ENCODE measurements around the gene DIO3. TPM values are rescaled to one million over a fixed set of nuclear protein-coding genes. Genes with fewer than 3 reads are reported as not detected.

DIO3 gene
- total and polyA plus RNA-seq, 4 donors, result 0.91 to 7.1 (median 1.4) TPM

- Histone ChIP-seq H3K9me3 (ENCODE audit: control insufficient read depth in 4 of 4, insufficient read depth in 3 of 4, low read length in 3 of 4) (peaks cover 0 to 5% (median 0%) of the 10 kb centered on the region in 4 donors), H3K4me3 (no peak overlapping the region), H3K4me1 (ENCODE audit: control insufficient read depth in 5 of 5, insufficient read depth in 5 of 5, low read length in 5 of 5) (peaks cover 0 to under 1% (median 0%) of the 10 kb centered on the region in 5 donors), H3K9ac (ENCODE audit: insufficient read depth in 1 of 2, low read length in 2 of 2) (no peak overlapping the region), H3K27me3 (ENCODE audit: control insufficient read depth in 3 of 3, insufficient read depth in 3 of 3, low read length in 2 of 3) (no peaks in the 10 kb centered on the region), H3K36me3 (ENCODE audit: control insufficient read depth in 4 of 4, insufficient read depth in 4 of 4, low read length in 4 of 4) (no peaks in the 10 kb centered on the region), H3K27ac (ENCODE audit: low read depth in 1 of 2, low read length in 1 of 2) (no peak overlapping the region)
- no peak for DNase-seq
- WGBS, 2 donors, result 92% methylated on average over 35 of the region's 35 CpGs
- no peak for TF ChIP-seq CTCF (IDR thresholded peaks at IDR 0.05; ENCODE audit: control extremely low read depth, extremely low read depth)
- no peak for ATAC-seq (ENCODE audit: insufficient read depth, low FRiP score)
These were observed 40.5 kb downstream of the DIO3 start for GRCh38 chr14:101601606-101602465.

GRCh38 chr14:101602466-101602840 is 41.2 kb downstream of the DIO3 start:
- TF ChIP-seq CTCF (IDR thresholded peaks at IDR 0.05; ENCODE audit: control extremely low read depth, extremely low read depth), result no peak
- Histone ChIP-seq H3K36me3 (ENCODE audit: control insufficient read depth in 4 of 4, insufficient read depth in 4 of 4, low read length in 4 of 4) (no peaks in the 10 kb centered on the region), H3K27me3 (ENCODE audit: control insufficient read depth in 3 of 3, insufficient read depth in 3 of 3, low read length in 2 of 3) (peaks cover 0 to 3% (median 0%) of the 10 kb centered on the region in 3 donors), H3K9me3 (ENCODE audit: control insufficient read depth in 4 of 4, insufficient read depth in 3 of 4, low read length in 3 of 4) (peaks cover 0 to 5% (median 0%) of the 10 kb centered on the region in 4 donors), H3K9ac (ENCODE audit: insufficient read depth in 1 of 2, low read length in 2 of 2) (no peak overlapping the region), H3K4me3 (no peak overlapping the region), H3K27ac (ENCODE audit: low read depth in 1 of 2, low read length in 1 of 2) (no peak overlapping the region), H3K4me1 (ENCODE audit: control insufficient read depth in 5 of 5, insufficient read depth in 5 of 5, low read length in 5 of 5) (no peaks in the 10 kb centered on the region)
- ATAC-seq (ENCODE audit: insufficient read depth, low FRiP score), result no peak
- 93% methylated on average over 12 of the region's 12 CpGs for WGBS, 2 donors
- no peak for DNase-seq

DNA sequence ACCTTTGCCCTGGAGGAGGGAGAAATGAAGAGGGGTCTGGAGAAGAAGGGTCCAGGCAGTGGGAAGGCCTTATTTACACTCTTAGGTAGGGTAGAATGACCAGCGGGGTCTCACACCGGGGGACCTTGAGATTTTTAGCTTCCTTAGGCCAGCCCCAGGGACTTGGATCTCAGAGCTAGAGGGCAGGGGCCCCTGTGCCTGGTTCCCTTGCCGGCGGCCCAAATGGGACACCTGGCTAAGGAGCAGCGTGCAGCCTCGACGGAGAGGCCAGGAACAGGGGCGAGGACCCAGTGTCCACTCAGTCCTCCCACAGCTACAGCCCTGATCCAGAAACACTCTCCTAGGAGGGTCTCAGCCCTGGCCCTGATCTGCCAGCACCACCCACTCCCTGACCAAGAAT is 41.8 kb downstream of the DIO3 start:
- Histone ChIP-seq H3K9ac (ENCODE audit: insufficient read depth in 1 of 2, low read length in 2 of 2) (no peak overlapping the region), H3K36me3 (ENCODE audit: control insufficient read depth in 4 of 4, insufficient read depth in 4 of 4, low read length in 4 of 4) (no peaks in the 10 kb centered on the region), H3K27me3 (ENCODE audit: control insufficient read depth in 3 of 3, insufficient read depth in 3 of 3, low read length in 2 of 3) (peaks cover 0 to 10% (median 1%) of the 10 kb centered on the region in 3 donors), H3K4me1 (ENCODE audit: control insufficient read depth in 5 of 5, insufficient read depth in 5 of 5, low read length in 5 of 5) (no peaks in the 10 kb centered on the region), H3K9me3 (ENCODE audit: control insufficient read depth in 4 of 4, insufficient read depth in 3 of 4, low read length in 3 of 4) (peaks cover 0 to 3% (median 0%) of the 10 kb centered on the region in 4 donors), H3K27ac (ENCODE audit: low read depth in 1 of 2, low read length in 1 of 2) (no peak overlapping the region), H3K4me3 (no peak overlapping the region)
- WGBS, 2 donors, result 92 to 96% methylated on average over 8 of the region's 8 CpGs
- TF ChIP-seq CTCF (IDR thresholded peaks at IDR 0.05; ENCODE audit: control extremely low read depth, extremely low read depth), result no peak
- ATAC-seq (ENCODE audit: insufficient read depth, low FRiP score) (no peak), DNase-seq (no peak)
